ENCODE measurements around the gene BCAM.
A peak's percentile ranks its signal among the peaks of the same experiment; 100 is the strongest.

The BCAM gene

GRCh38 chr19:44800461-44800860 is 8.4 kb upstream of the BCAM start (continued):
- no peak for TF ChIP-seq ZNF335 (tag by site-specific recombination; conservative IDR thresholded peaks at IDR 0.05)
- 0 out of 2 replicates have a peak, but pooled peaks have one; percentile 24 for TF ChIP-seq PATZ1 (tag by site-specific recombination; IDR thresholded peaks at IDR 0.05)
- peak; percentile 42; the same call in 1 of the 2 replicates for TF ChIP-seq ZNF692 (tag by site-specific recombination; IDR thresholded peaks at IDR 0.05)
- no peak for TF ChIP-seq PRDM6 (tag by site-specific recombination; IDR thresholded peaks at IDR 0.05)
- no peak for TF ChIP-seq ZNF146 (tag by site-specific recombination; IDR thresholded peaks at IDR 0.05)
- TF ChIP-seq ZNF571 (tag by site-specific recombination; IDR thresholded peaks at IDR 0.05): no peak
- TF ChIP-seq ZNF391 (tag by site-specific recombination; IDR thresholded peaks at IDR 0.05; ENCODE audit: borderline replicate concordance, low read depth): no peak
- peak; percentile 73 for TF ChIP-seq ZFHX2 (tag by site-specific recombination; conservative IDR thresholded peaks at IDR 0.05)
- TF ChIP-seq ZNF394 (tag by site-specific recombination; IDR thresholded peaks at IDR 0.05; ENCODE audit: borderline replicate concordance): no peak
- no peak for TF ChIP-seq ZNF24 (tag by site-specific recombination; IDR thresholded peaks at IDR 0.05)
- TF ChIP-seq KLF1 (tag by site-specific recombination; IDR thresholded peaks at IDR 0.05): 0 out of 2 replicates have a peak, but pooled peaks have one; percentile 22
- TF ChIP-seq ZNF398 (tag by site-specific recombination; IDR thresholded peaks at IDR 0.05): no peak
- TF ChIP-seq SCRT1 (tag by site-specific recombination; IDR thresholded peaks at IDR 0.05; ENCODE audit: borderline replicate concordance): no peak
- peak; percentile 98 for TF ChIP-seq CTCF (tag by site-specific recombination; IDR thresholded peaks at IDR 0.05)
- TF ChIP-seq ZBTB8A (tag by site-specific recombination; IDR thresholded peaks at IDR 0.05): no peak
- TF ChIP-seq SP3 (tag by site-specific recombination; IDR thresholded peaks at IDR 0.05): peak; percentile 44
- no peak for TF ChIP-seq GFI1B (tag by site-specific recombination; IDR thresholded peaks at IDR 0.05)
- TF ChIP-seq ZEB2 (tag by site-specific recombination; IDR thresholded peaks at IDR 0.05): no peak
- TF ChIP-seq KLF8 (tag by site-specific recombination; IDR thresholded peaks at IDR 0.05): peak; percentile 46; the same call in 1 of the 2 replicates
- TF ChIP-seq ZNF302 (tag by site-specific recombination; IDR thresholded peaks at IDR 0.05; ENCODE audit: low read depth): no peak
- TF ChIP-seq ZNF560 (tag by site-specific recombination; IDR thresholded peaks at IDR 0.05; ENCODE audit: borderline replicate concordance): no peak
- TF ChIP-seq ZNF280C (tag by site-specific recombination; IDR thresholded peaks at IDR 0.05): no peak
- no peak for TF ChIP-seq ELK4 (IDR thresholded peaks at IDR 0.05; ENCODE audit: borderline replicate concordance, low read depth, low read length)
- no peak for TF ChIP-seq SALL2 (tag by site-specific recombination; IDR thresholded peaks at IDR 0.05; ENCODE audit: borderline replicate concordance)

Data from HEK293 (cell line).